Fibroblast of skin of abdomen (primary cell): Measurements from ENCODE around the gene SHOX.

Experiments used
- DNase-seq: peaks from one replicate; pipeline ENCODE4 v3.0.0-alpha.2; 2013

The SHOX gene

GRCh38 chrX:675279-675954 is 44.8 kb downstream of the SHOX start:
- DNase-seq, result no peak

GRCh38 chrX:675955-676295 is 45.3 kb downstream of the SHOX start:
- DNase-seq, result no peak

- DNase-seq, result no peak
Measured at GRCh38 chrX:677376-677775, 46.8 kb downstream of the SHOX start.

GRCh38 chrX:679291-679979 is 48.8 kb downstream of the SHOX start:
- DNase-seq, result no peak

- DNase-seq, result no peak
Measured at GRCh38 chrX:680062-680461, 49.5 kb downstream of the SHOX start.

GRCh38 chrX:681989-682388 is 51.4 kb downstream of the SHOX start:
- no peak for DNase-seq

GRCh38 chrX:682892-683291 is 52.3 kb downstream of the SHOX start:
- DNase-seq, result no peak

GRCh38 chrX:683576-683975 is 53.0 kb downstream of the SHOX start:
- DNase-seq, result no peak

GRCh38 chrX:685120-686032 is 54.8 kb downstream of the SHOX start:
- DNase-seq, result no peak

GRCh38 chrX:689983-690382 is 59.4 kb downstream of the SHOX start:
- no peak for DNase-seq

GRCh38 chrX:694800-695199 is 64.2 kb downstream of the SHOX start:
- no peak for DNase-seq

GRCh38 chrX:698206-698605 is 67.6 kb downstream of the SHOX start:
- DNase-seq, result peak; percentile 6

GRCh38 chrX:700936-701335 is 70.3 kb downstream of the SHOX start:
- no peak for DNase-seq

- DNase-seq, result no peak
Measured at GRCh38 chrX:701673-702072, 71.1 kb downstream of the SHOX start.

GRCh38 chrX:703466-703865 is 72.9 kb downstream of the SHOX start:
- DNase-seq, result no peak

- DNase-seq, result peak; percentile 40
Measured at GRCh38 chrX:703866-704265, 73.3 kb downstream of the SHOX start.
